SH-SY5Y (cell line): ENCODE measurements around the gene TMEM132A.

Source experiments
- GATA2 ChIP-seq: IDR thresholded peaks from 2 replicates; pipeline ENCODE4 v1.6.1; 2011; ENCODE audit warnings: mild to moderate bottlenecking, low read depth, low read length
- GATA3 ChIP-seq: IDR thresholded peaks from 2 replicates; pipeline ENCODE4 v1.6.1; 2011; ENCODE audit warnings: low read depth, mild to moderate bottlenecking, low read length, moderate library complexity

The TMEM132A gene

DNA sequence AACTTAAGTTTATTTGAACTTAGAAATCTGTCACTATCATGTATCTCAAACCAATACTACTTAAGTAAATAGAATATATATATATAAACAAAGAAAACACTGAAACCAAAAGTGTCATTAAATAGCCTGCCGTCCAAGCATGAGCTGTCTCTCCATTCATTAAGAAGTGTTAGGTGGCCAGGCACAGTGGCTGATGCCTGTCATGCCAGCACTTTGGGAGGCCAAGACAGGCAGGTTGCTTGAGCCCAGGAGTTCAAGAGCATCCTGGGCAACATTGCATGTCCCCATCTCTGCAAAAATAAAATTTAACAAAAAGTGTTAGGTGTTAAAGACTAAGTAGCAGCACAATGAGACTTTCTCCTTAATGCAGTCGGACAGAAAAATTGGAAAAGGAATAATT, 61.2 kb downstream of the TMEM132A start:
- TF ChIP-seq GATA2: no peak
- TF ChIP-seq GATA3: no peak

DNA sequence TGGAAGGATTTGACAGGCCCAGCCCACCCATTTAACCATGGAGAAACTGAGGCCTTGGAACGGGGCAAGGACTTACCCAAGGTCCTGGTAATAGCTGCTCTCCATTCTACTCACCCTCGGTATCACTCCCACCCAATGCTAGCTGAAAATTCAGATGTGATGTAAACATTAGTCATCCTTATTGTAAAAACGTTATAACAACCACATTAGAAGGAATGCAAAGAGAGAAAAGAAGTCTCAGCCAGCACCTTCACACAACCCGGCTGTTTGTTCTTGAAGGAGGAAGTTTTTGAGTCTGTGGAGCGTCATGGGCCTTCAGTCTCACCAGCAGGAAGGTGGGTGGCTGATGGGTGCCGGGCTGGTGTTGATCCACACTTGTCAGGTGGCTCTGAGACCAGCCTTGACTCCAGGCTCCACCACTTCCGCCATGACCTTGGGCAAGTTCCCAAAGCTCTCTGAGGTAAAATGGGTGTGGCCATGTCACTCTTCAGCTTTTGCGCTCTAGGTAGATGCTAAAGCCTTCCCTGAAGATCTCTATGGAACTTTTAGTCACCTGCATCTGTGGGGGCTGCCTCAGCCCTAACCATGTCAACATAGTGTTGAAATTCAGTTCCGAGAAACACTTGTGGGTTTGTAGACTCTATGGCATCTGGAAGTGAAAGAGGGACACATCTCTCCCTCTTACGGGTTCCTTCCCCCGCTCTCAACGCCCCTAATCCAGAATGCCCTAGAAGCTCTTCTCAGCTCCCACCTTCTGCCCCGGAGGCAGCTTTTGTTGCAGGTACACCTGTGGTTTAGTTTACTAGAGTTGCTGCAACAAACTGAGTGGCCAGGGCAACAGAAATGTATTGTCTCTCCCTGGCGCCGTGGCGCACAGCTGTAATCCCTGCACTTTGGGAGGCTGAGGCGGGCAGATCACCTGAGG, 62.0 kb downstream of the TMEM132A start:
- TF ChIP-seq GATA3: no peak
